GM18520 (cell line): ENCODE results near the gene GNA15.
A peak's percentile ranks its signal among the peaks of the same experiment; 100 is the strongest.
"Not testable (repeated sequence)": the region's sequence is repeated elsewhere in the genome, so short reads cannot be mapped to it uniquely, and the experiment has no call there.

ENCODE experiments used
- ATAC-seq: cut with Tn5 transposase; IDR thresholded peaks from one replicate; pipeline ENCODE4 v1.9.1; 2021; ENCODE audit not compliant: unreplicated experiment

GNA15 gene

DNA sequence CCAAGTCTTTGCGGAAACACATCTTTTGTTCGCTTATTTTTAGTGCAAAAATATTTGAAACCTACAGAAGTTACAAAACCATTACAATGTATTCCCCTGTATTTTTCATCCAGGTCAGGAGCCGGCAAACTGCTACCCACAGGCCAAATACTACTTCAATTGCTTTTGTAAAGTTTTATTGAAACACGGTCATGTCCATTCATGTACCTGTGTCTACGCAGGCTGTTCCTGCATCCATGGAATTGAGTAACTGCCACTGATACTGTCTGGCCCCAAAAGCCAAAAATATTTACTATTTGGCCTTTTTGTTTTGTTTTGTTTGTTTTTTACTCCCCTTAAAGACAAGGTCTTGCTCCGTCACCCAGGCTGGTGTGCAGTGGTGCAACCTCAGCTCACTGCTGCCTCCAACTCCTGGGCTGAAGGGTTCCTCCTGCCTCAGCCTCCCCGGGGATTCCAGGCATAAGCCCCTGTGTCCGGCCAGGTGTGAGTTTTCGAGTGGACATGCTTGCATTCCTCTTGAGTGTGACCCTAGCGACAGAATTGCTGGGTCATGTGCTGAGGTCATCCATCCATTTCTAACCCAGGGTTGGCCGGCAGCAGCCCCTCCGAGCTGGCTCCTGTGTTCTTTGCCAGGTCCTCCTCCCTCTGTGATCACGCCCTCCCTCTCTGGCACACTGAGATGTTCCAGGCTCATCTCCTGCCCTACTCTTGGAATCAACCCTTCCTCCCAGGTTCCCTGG is 31.9 kb downstream of the GNA15 start:
- ATAC-seq: no peak

DNA sequence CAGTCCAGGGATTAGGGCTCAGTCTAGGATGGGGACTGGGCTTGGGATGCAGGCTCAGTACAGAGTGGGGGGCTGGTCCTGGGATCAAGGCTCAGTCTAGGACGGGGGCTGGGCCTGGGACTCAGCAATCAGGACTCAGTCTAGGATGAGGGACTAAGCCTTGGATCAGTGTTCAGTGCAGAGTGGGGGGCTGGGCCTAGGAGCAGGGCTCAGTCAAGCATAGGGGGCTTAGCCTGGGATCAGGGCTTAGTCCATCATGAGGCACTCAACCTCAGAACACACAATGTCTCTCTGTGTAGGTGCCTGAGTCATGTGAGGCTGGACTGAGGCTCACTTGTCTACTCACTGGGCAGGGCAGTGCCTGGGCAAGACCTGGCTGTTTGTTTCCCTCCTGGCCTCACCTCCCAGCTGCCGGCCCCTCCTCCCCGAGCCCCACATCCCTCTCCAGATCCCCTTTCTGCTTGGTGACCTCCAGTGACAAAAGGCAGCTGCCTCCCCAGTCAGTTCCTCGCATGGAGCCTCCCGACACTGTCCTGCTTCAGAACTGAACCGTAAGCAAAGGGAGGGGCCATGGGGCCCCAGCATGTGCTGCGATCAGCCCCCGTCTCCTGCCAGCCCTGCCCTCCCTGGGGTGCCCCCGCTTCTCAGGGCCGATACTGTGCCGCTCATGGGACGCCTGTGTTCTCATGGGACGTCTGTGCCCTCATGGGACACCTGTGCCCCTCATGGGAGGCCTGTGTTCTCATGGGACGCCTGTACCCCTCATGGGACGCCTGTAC is 36.2 kb downstream of the GNA15 start:
- no peak for ATAC-seq

DNA sequence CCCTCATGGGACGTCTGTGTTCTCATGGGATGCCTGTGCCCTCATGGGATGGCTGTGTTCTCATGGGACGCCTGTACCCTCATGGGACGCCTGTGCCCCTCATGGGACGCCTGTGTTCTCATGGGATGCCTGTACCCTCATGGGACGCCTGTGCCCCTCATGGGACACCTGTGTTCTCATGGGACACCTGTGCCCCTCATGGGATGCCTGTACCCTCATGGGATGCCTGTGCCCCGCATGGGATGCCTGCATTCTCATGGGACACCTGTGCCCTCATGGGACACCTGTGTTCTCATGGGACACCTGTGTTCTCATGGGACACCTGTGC is 36.8 kb downstream of the GNA15 start:
- not testable (repeated sequence) for ATAC-seq

DNA sequence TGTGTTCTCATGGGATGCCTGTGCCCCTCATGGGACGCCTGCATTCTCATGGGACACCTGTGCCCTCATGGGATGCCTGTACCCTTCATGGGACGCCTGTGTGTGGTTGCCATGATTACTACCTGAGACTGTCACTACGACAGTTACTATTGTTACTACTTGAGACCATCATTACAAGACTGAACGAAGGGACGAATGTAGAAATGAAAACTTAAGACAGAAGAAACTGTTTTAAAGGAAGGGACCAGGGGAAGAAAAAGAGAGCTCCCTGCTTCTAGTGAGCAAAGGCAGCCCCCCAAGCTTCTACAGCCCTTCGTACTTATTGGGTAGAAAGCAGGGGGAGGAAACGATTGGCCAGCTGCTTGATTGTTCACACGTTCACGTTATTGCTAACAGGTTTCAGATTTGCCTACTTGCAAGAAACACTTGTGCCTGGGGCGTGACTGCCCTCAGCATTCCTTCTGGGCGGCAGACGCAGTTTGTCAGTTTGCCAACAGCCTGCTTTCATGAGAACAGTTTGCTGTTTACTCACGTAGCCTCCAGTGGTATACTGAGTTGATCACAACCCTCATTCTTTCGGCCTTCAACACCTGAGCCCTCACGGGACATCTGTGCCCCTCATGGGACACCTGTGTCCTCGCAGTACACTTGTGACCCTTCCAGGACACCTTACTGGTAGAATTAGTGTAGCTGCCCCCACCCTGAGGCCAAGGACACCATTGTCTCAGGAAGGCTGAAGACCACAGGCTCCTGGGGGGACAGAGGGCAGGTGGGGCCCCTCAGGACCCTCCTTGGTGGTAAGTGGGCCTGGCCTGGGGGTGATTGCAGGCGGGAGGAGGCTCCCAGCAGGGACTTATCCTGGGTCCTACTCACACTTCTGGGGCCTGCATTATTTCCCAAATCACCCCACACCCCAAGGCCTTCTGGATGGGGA is 40.2 kb downstream of the GNA15 start:
- no peak for ATAC-seq

DNA sequence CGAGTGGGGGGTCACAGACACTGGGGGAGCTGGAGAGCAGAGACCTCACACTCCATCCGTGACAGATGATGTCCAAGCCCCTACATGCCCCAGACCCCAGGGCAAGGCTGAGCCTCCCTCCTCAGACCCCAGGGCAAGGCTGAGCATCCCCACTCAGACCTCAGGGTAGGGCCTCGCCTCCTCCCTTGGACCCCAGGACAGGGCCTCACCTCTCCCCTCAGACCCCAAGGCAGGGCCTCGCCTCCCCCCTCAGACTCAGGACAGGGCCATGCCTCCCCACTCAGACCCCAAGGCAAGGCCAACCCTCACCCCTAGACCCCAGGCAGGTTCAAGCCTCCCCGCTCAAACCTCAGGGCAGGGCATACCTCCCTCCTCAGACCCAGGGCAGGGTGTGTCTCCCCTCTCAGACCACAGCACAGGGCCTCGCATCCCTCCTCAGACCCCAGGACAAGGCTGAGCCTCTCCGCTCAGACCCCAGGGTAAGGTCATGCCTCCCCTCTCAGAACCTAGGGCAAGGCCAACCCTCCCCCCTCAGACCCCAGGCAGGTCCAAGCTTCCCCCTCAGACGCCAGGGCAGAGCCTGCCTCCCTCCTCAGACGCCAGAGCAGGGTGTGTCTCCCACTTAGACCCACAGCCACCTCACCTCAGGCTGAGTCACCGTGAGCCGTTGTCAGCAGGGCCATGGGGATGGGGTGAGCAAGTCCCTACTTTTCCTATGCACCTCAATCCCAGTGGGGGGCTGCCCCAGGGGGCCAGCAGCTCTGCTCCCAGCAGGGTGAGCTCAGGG is 41.1 kb downstream of the GNA15 start:
- no peak for ATAC-seq

DNA sequence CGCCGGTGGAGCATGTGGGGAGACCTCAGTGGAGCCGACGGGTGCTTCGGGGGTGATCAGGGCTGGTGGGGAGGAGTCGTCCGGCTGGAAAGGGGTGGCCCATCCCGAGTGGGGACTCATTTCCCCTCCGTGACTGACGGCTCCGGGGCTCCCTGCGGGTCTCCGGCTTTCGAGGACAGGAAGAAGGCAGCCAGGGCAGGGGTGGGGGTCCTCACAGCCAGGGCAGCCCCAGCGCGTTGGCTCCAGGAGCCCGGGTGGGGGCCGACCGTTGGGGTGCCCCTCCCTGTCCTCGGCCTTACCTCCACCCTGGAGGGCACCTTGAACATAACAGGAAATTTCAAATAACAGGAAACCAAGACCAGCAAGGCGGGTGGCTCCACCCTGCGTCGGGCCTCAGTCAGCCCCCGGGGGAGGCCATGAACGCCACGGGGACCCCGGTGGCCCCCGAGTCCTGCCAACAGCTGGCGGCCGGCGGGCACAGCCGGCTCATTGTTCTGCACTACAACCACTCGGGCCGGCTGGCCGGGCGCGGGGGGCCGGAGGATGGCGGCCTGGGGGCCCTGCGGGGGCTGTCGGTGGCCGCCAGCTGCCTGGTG is 42.6 kb downstream of the GNA15 start, which contains the start of gene S1PR4:
TSS of gene S1PR4 (plus strand) at position 393 of the 596 bp plus-strand sequence. CDS start at position 417, 24 bp downstream.
- no peak for ATAC-seq

DNA sequence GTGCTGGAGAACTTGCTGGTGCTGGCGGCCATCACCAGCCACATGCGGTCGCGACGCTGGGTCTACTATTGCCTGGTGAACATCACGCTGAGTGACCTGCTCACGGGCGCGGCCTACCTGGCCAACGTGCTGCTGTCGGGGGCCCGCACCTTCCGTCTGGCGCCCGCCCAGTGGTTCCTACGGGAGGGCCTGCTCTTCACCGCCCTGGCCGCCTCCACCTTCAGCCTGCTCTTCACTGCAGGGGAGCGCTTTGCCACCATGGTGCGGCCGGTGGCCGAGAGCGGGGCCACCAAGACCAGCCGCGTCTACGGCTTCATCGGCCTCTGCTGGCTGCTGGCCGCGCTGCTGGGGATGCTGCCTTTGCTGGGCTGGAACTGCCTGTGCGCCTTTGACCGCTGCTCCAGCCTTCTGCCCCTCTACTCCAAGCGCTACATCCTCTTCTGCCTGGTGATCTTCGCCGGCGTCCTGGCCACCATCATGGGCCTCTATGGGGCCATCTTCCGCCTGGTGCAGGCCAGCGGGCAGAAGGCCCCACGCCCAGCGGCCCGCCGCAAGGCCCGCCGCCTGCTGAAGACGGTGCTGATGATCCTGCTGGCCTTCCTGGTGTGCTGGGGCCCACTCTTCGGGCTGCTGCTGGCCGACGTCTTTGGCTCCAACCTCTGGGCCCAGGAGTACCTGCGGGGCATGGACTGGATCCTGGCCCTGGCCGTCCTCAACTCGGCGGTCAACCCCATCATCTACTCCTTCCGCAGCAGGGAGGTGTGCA is 43.3 kb downstream of the GNA15 start:
- ATAC-seq: no peak

DNA sequence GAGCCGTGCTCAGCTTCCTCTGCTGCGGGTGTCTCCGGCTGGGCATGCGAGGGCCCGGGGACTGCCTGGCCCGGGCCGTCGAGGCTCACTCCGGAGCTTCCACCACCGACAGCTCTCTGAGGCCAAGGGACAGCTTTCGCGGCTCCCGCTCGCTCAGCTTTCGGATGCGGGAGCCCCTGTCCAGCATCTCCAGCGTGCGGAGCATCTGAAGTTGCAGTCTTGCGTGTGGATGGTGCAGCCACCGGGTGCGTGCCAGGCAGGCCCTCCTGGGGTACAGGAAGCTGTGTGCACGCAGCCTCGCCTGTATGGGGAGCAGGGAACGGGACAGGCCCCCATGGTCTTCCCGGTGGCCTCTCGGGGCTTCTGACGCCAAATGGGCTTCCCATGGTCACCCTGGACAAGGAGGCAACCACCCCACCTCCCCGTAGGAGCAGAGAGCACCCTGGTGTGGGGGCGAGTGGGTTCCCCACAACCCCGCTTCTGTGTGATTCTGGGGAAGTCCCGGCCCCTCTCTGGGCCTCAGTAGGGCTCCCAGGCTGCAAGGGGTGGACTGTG is 44.0 kb downstream of the GNA15 start:
- ATAC-seq: no peak

DNA sequence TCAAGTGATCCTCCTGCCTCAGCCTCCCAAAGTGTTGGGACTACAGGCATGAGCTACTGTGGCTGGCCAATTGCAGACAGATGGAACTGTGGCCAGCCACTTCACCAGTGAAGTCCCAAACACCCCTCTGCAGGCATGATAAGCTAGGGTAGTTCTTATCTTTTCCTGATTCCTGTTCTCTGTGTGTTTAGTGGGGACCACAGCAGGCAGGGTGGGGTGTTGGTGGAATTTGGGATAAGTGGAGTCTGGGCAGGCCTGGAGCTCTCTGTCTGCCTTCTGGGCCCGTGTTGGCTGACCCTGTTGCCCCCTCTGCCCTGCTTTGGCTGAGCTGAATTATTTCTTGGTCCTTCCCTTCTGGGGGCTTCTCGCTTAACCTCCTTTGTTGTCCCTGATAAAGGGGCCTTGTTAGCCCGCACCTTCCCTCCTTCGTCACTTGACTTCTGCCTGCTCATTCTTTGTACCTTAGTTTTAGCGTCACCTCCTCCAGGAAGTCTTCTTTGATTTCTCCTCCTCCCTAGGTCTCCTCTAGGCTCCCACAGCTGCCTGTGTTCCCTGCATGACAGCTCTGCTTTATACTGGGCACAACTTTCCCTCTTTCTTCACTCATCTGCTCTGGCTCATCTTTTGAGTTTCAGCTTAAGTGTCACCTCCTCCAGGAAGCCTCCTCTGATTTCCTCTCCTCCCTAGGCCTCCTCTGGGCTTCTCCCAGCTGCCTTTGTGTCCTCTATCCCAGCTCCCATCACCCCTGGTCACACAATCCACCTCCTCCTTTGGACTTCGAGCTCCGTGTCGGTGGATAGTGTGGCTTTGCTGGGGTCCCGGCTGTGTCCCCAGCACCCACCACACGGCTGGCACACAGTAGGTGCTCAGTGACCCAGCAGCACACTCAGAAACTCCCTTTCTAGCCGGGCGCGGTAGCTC is 48.1 kb downstream of the GNA15 start:
- no peak for ATAC-seq

DNA sequence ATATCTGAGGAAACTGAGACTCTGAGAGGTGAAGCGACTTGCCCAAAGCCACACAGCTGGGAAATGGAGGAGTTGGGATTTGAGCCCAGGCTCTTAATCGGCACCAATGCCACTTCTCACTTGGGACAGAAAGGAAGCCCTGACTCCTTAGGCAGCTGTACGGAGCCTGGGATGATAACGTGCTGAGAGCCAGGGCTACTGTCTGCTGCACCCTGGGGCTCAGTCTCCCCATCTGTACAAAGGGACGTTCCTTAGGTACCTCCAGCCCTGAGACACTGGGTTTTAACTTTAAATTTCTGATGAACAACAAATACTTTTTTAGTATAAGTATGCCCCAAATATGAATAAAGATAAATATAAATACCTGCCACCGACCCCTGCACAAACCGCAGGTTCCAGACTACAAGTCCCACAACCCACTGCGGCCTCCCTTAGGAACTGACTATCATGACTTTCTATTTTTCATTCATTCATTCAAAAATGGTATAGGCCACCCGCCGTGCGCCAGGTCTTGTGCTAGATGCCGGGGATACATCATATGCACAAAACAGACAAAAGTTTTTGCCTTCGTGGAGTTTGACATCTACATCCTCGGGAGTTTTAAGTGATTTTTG is 49.1 kb downstream of the GNA15 start:
- peak; percentile 7 for ATAC-seq

DNA sequence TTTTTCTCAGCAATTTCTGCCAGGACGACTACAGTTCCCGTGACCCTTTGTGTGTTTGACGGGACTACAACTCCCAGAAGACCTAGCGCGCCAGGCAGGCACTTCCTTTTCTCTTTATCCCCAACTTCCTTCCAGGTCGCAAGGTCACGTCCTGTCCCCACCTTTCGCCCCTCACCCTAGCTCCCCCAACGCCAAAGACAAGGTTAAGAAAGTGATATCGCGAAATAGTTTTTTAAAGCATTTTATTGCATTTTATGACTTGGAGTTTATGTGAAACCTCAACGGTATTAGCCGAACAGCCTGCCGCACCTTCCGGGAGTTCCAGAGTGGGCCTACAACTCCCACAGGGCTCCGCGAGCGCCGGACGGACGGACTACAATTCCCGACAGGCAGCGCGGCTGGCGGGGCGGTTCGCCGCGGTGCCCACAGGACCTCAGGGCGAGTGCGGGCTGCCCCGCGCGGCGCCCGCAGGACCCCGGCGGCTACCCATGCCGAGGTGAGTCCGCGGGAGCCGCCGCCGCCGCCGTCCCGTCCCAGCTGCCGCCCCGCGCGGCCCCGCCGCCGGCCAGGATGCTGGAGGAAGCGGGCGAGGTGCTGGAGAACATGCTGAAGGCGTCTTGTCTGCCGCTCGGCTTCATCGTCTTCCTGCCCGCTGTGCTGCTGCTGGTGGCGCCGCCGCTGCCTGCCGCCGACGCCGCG is 49.8 kb downstream of the GNA15 start, which contains the start of gene NCLN:
TSS of gene NCLN (plus strand) at position 470 of the 699 bp plus-strand sequence. CDS start at position 571, 101 bp downstream.
- ATAC-seq: peak; percentile 75

DNA sequence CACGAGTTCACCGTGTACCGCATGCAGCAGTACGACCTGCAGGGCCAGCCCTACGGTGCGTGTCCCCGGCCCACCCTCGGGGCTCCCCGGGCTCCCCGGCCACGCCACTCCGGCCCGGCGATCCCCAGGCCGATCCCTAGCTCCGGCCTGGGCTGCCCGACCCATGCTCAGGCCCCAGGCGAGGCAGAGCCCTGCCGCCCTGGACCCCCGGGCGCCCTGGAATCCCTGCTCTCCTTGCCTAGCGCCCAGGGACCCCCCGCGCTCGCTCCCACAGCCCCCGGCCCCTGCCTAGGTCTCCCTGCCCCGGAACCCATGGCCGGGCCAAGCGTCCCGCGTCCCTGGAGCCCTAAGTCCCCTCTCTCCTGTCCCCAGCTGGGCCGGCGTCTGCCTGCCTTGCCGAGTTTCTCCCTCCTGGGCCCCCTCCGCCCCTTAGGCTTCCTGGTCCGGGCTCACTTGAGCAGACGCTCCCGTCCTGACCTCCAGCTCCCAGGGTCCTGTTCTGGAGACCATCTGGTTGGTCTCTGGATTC is 50.4 kb downstream of the GNA15 start:
- ATAC-seq: no peak

DNA sequence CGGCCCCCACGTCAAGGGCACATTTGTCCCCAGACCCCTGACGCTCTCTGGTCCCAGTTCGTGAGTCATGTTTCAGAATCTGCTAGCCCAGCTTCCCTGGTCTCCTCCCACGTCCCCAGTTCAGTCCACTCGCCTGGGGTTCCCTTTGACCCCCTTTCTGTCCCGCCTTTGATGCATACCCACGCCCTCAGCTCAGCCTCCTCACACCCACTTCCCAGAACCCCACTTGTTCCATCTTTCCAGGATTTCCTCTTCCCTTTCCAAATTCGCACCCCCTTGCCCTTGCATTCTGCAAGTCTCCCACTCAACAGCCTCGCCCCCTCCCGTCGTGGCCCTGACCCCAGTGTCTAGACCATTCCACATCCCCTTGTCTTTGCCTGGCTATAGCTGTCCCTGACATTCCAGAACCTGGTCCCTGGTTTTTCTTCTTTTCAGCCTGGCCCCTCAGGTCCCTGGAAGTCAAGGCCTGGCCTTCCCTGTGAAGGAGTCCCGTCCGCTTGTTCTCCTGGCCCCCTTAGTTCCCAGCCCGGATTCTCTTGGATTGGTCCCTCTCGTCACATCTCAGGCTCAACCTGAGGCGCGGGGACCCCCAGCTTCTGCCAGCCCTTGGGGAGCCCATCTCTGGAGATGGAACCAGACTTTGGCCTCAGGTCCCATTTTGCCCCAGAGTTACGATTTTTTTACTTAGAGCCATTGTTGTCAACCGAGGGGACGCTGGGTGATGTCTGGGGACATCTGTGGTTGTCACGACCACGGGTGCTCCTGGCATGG is 51.2 kb downstream of the GNA15 start:
- ATAC-seq: no peak

DNA sequence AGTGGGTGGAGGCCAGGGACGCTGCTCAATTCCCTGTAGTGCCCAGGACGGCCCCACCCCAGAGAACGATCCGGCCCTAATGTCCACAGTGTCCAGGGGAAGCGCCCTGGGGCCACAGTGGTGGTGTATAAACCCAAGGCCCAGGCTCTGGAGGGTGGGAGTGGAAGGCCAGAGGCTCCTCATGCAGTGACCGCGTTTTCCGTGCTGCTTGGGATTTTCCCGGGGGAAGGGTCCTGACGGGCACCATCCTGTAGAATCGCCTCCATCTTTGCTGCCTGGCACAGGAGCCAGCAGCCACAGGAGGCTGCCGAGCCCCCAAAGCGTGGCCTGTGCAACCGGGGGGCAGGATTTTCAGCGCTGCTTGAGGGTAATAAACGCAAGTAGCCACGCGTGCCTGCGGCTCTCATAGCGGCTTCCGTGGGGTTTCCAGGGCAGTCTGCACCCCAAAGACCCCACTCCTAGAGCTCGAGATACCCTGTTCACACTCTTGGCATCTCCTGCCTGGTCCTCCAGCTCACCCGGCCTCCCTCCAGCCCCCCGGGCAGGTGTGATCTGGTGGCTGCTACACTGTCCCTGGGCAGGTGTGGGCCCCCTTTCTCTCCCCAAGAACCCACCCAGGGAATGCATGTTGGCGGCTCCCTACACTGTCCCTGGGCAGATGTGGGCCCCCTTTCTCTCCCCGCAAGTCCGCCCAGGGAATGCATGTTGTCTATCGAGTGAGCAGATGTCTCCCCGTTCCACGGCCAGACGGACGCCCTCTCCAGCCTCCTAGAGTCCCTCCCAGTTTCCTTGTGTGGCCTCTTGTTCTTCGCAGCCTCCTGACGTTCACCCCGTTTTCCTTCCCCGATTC is 52.1 kb downstream of the GNA15 start:
- ATAC-seq: no peak
